Measurements from ENCODE around the gene GALNT16. TPM values are rescaled to one million over a fixed set of nuclear protein-coding genes. Genes with fewer than 3 reads are reported as not detected.

GALNT16 gene
- total RNA-seq, 4 donors from 2014 or later, result 2.2 to 7.1 (median 6.9) TPM

DNA sequence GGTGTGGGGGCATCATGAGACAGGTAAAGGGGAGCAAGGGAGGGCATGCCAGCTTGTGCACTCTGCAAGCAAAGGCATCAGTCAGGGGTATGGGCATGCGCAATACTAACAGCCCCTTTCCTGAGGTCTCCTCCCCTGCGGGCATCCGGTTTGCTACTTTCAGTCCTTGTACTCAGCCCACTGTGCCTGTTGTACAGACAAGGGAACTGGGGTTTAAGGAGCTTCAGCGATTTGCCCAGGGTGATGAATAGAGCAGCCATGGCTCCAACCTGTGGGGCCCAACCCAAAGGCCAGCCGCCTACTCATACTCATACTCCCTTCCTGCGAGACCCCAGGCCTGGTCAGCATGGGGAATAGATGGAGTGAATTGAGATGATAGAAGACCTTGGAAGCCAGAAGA lies 66.7 kb downstream of the GALNT16 start:
- Histone ChIP-seq H3K27me3 (no peaks in the 10 kb centered on the region), H3K4me3 (replicated peaks in 1 of 3) (no peak overlapping the region), H3K27ac (no peak overlapping the region), H3K9me3 (no peaks in the 10 kb centered on the region), H3K36me3 (no peaks in the 10 kb centered on the region), H3K4me1 (no peaks in the 10 kb centered on the region)
- WGBS, 2 donors, result 70 to 83% methylated on average over 6 of the region's 6 CpGs
- DNase-seq, result no peak
- TF ChIP-seq, protein P1, sequence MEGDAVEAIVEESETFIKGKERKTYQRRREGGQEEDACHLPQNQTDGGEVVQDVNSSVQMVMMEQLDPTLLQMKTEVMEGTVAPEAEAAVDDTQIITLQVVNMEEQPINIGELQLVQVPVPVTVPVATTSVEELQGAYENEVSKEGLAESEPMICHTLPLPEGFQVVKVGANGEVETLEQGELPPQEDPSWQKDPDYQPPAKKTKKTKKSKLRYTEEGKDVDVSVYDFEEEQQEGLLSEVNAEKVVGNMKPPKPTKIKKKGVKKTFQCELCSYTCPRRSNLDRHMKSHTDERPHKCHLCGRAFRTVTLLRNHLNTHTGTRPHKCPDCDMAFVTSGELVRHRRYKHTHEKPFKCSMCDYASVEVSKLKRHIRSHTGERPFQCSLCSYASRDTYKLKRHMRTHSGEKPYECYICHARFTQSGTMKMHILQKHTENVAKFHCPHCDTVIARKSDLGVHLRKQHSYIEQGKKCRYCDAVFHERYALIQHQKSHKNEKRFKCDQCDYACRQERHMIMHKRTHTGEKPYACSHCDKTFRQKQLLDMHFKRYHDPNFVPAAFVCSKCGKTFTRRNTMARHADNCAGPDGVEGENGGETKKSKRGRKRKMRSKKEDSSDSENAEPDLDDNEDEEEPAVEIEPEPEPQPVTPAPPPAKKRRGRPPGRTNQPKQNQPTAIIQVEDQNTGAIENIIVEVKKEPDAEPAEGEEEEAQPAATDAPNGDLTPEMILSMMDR (IDR thresholded peaks at IDR 0.05), result no peak
- TF ChIP-seq POLR2A (IDR thresholded peaks at IDR 0.05), result no peak
- intact Hi-C loops (cut with DNase I), result no loop called here

DNA sequence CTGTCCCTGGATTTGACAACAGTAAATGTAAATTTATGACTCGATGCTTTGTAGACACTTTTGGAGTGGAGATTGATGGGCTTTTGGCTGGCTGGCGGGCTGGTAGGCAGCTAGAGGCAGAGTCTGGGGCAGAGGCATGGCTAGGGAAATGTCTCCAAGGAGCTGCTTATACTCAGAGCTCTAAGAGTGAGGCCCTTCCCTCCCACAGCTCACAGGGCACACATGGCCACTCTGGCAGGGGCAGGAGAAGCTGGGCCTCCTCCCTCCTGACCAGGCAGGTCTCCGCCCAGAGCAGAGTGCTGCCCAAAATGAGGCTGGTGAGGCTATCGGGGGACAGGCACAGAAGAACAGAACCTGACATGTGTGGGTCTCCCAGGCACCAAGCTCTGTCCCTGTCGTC lies 67.5 kb downstream of the GALNT16 start:
- no peaks in the 10 kb centered on the region for H3K4me1 ChIP-seq
- TF ChIP-seq, protein P1 (IDR thresholded peaks at IDR 0.05), result no peak
- intact Hi-C loops (cut with DNase I), result no loop called here
- DNase-seq, result no peak
- H3K9me3 ChIP-seq, result no peaks in the 10 kb centered on the region
- H3K36me3 ChIP-seq, result no peaks in the 10 kb centered on the region
- 73 to 87% methylated on average over 5 of the region's 5 CpGs for WGBS, 2 donors
- no peak overlapping the region for H3K4me3 ChIP-seq (replicated peaks in 1 of 3)
- no peak overlapping the region for H3K27ac ChIP-seq
- no peaks in the 10 kb centered on the region for H3K27me3 ChIP-seq

DNA sequence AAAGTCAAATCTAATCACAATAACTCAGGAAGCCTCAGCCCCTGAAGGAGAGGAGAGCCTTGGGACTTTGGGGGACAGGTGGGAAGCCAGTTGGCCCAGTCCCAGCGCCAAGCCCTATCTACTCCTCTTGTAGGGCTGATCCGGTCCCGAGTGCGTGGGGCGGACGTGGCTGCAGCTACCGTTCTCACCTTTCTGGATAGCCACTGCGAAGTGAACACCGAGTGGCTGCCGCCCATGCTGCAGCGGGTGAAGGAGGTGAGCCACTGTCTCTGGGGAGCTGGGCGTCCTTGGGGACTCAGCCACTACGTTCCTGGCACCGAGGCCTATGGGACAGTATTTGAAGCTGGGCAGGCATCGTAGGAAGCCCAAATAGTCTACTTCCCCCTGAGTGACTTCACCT lies 68.4 kb downstream of the GALNT16 start:
- Histone ChIP-seq H3K9me3 (no peaks in the 10 kb centered on the region), H3K27me3 (no peaks in the 10 kb centered on the region), H3K27ac (no peak overlapping the region), H3K36me3 (no peaks in the 10 kb centered on the region), H3K4me1 (no peaks in the 10 kb centered on the region), H3K4me3 (replicated peaks in 1 of 3) (no peak overlapping the region)
- TF ChIP-seq, protein P1 (IDR thresholded peaks at IDR 0.05), result no peak
- no peak for TF ChIP-seq POLR2A (IDR thresholded peaks at IDR 0.05)
- intact Hi-C loops (cut with DNase I), result no loop called here
- DNase-seq, result no peak
- 93 to 94% methylated on average over 10 to 15 of the region's 15 CpGs for WGBS, 2 donors

DNA sequence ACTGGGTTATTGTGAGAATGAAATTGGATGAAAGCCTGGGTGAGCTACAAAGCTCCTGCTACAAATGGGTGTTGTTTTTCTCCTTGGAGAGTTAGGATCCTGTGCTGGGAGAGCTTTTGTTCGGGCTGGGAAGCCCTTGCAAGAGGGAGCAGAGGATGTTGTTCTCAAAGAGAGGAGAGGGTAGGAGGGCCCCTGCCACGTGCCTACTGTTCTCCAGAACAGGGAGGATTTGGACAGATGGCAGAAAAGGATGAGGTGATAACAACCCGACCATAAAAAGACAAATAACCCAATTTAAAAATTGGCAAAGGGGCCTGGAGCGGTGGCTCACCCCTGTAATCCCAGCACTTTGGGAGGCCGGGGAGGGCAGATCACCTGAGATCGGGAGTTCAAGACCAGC lies 68.8 kb downstream of the GALNT16 start:
- TF ChIP-seq, protein P1 (IDR thresholded peaks at IDR 0.05), result no peak
- TF ChIP-seq POLR2A (IDR thresholded peaks at IDR 0.05), result no peak
- Histone ChIP-seq H3K9me3 (no peaks in the 10 kb centered on the region), H3K36me3 (no peaks in the 10 kb centered on the region), H3K4me1 (no peaks in the 10 kb centered on the region), H3K4me3 (replicated peaks in 1 of 3) (no peak overlapping the region), H3K27ac (no peak overlapping the region), H3K27me3 (no peaks in the 10 kb centered on the region)
- 85 to 94% methylated on average over 6 of the region's 6 CpGs for WGBS, 2 donors
- DNase-seq, result no peak
- intact Hi-C loops (cut with DNase I), result no loop called here

DNA sequence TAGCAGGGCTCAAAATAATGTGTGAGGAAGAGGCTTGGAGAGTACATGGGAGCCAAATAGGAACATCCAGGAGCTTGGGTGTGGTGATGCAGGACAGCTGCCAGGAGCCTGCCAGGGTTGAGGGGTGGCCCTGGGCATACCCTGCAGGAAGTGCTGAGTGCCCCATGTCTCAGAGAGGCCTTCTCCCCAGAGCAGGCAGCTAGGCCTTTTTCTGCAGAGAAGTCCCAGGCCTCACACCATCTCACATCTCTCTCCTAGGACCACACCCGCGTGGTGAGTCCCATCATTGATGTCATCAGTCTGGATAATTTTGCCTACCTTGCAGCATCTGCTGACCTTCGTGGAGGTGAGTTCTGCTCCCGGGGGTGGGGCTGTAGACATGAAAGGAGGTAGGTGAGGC lies 71.2 kb downstream of the GALNT16 start:
- WGBS, 2 donors, result 90 to 96% methylated on average over 2 to 4 of the region's 4 CpGs
- H3K4me1 ChIP-seq, result no peaks in the 10 kb centered on the region
- H3K36me3 ChIP-seq, result no peaks in the 10 kb centered on the region
- no peaks in the 10 kb centered on the region for H3K9me3 ChIP-seq
- H3K27me3 ChIP-seq, result no peaks in the 10 kb centered on the region
- H3K27ac ChIP-seq, result no peak overlapping the region
- intact Hi-C loops (cut with DNase I), result no loop called here
- H3K4me3 ChIP-seq (replicated peaks in 1 of 3), result no peak overlapping the region
- no peak for TF ChIP-seq POLR2A (IDR thresholded peaks at IDR 0.05)
- TF ChIP-seq, protein P1 (IDR thresholded peaks at IDR 0.05), result no peak
- no peak for DNase-seq
